Kidney tubule cell (primary cell): ENCODE data around the gene STING1.
A peak's percentile ranks its signal among the peaks of the same experiment; 100 is the strongest.

Experiments used
- DNase-seq: peaks from one replicate; pipeline ENCODE4 v3.0.0-alpha.2; 2018; ENCODE audit warnings: low spot score

Gene STING1

DNA sequence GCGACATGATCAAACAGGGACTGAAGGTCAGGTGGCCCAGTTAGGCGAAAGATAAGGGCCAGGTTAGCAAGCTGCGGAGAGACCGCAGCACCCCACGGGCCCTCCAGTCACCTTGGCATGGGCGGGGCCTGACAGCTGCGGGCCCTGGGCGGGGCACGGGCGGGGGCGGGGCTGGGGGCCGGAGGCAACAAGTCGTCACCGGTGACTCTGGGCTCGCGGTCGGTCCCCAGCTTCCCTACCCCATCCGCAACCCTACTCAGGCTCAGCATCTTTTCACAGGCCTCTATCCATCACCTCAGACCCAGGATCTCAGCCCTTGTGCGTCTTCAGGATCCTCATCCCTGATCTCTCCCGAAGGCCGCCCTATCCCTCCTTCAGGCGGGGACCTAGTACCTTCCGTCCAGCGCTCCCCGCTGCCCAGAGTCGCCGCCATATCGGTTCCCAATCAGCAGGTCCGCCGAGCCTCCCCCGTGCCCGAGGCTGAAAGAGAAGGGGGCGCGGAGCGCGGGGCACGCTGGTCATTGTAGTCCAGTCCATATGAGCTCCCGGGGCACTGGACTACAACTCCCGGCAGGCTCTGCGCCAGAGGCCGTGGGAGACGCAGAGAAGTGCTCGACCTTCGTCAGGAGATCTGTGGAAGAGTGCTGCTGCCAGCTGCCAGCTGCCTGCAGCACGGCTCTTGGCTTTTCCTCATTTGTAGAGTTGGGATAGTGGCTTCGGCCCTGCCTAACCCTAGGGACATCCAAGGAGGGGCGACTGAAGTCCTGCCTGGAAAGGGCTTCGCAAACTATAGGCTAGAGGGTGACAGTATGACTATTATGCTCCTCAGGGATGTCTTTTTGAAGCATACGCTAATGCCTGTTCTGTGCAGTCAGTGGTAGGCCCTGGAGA lies 43.3 kb downstream of the STING1 start, which contains the start of gene DNAJC18:
TSS of gene DNAJC18 (minus strand) at position 513 of the 891 bp plus-strand sequence. CDS start at position 433, 80 bp downstream.
- peak; percentile 83 for DNase-seq

DNA sequence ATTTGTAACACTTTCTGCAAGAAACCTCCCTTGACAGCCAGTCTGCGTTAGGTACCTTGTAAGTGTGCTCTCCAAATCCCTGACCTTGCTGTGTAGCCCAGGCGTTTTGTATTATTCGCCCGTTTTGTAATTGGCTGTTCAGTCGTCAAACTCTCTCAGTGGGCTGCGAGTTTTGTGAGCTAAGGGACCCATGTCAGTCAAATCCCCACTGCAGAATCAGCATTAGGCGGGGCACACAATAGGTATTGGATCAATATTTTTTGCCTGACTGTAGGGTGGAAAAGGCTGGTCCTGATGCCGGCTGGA lies 43.9 kb downstream of the STING1 start:
- no peak for DNase-seq

- DNase-seq, result no peak
Observed at GRCh38 chr5:139435676-139436075, 46.9 kb downstream of the STING1 start.

- no peak for DNase-seq
Observed at GRCh38 chr5:139431706-139432105, 50.9 kb downstream of the STING1 start.

- DNase-seq, result no peak
Observed at GRCh38 chr5:139430015-139430414, 52.5 kb downstream of the STING1 start.

- DNase-seq, result peak; percentile 51
Observed at GRCh38 chr5:139426203-139426885, 56.2 kb downstream of the STING1 start.
